Panc1 (cell line): ENCODE data around the gene C19orf38. TPM values are rescaled to one million over a fixed set of nuclear protein-coding genes. Genes with fewer than 3 reads are reported as not detected.
A peak's percentile ranks its signal among the peaks of the same experiment; 100 is the strongest.

Experiments
- ATAC-seq: fragments of 200-7000 bp; cut with Tn5 transposase; 2 replicates; pipeline ENCODE4 v1.9.1; 2020; ENCODE audit warnings: mild to moderate bottlenecking, moderate library complexity
- BruUV-seq: library from RNA; stranded (reverse); fragments of 400-500 nt; replicated peaks from 2 replicates; lab custom pipeline; 2021; lab: Mats Ljungman, UMichigan
- CTCF ChIA-PET: fragments of 300-600 bp; sonication (Branson Sonifier 250); formaldehyde crosslinking; loops from one replicate; lab custom pipeline; 2022; ENCODE audit warnings: antibody characterized with exemption; lab: Charles Lee
- POLR2A ChIA-PET: fragments of 300-600 bp; sonication (Branson Sonifier 250); formaldehyde crosslinking; loops from one replicate; lab custom pipeline; 2022; ENCODE audit warnings: antibody characterized with exemption; lab: Charles Lee
- DNase-seq: peaks from one replicate; pipeline ENCODE4 v3.0.0-alpha.2; 2010; ENCODE audit warnings: low read depth, low spot score
- H3K27ac ChIP-seq: 2 replicates; pipeline ENCODE4 v1.5.1; 2011; ENCODE audit warnings: mild to moderate bottlenecking, low read length, inconsistent platforms
- H3K27me3 ChIP-seq: fragments of 200-500 bp; sonication (Bioruptor generic); 2 replicates; pipeline ENCODE4 v1.6.0; 2014; ENCODE audit warnings: low read length, inconsistent platforms; ENCODE audit not compliant: control insufficient read depth, insufficient read depth
- H3K36me3 ChIP-seq: fragments of 200-500 bp; sonication (Bioruptor generic); 2 replicates; pipeline ENCODE4 v1.5.1; 2014; ENCODE audit warnings: inconsistent platforms, mild to moderate bottlenecking, low read length, moderate library complexity; ENCODE audit not compliant: control insufficient read depth, insufficient read depth
- H3K4me1 ChIP-seq: 2 replicates; pipeline ENCODE4 v1.5.1; 2011; ENCODE audit warnings: inconsistent platforms, mild to moderate bottlenecking, low read length, moderate library complexity; ENCODE audit not compliant: control insufficient read depth, insufficient read depth
- H3K4me3 ChIP-seq, 2 experiments: 2 replicates each; pipeline ENCODE4 v1.5.1; 2011 to 2012; ENCODE audit warnings: low read depth in 2 of 2, low read length in 2 of 2, mild to moderate bottlenecking in 2 of 2, inconsistent platforms in 1 of 2, moderate library complexity in 1 of 2
- H3K9me3 ChIP-seq: fragments of 200-500 bp; sonication (Bioruptor generic); 2 replicates; pipeline ENCODE4 v1.5.1; 2014; ENCODE audit warnings: low read depth, mild to moderate bottlenecking, inconsistent platforms, low read length, moderate library complexity; ENCODE audit not compliant: control insufficient read depth, insufficient read depth
- POLR2AphosphoS5 ChIP-seq: IDR thresholded peaks from 2 replicates; pipeline ENCODE4 v1.6.1; 2012; ENCODE audit warnings: mild to moderate bottlenecking, low read depth, low read length, moderate library complexity
- SIN3A ChIP-seq: IDR thresholded peaks from 2 replicates; pipeline ENCODE4 v1.6.1; 2012; ENCODE audit warnings: low read depth, mild to moderate bottlenecking, low read length, moderate library complexity, borderline replicate concordance; ENCODE audit not compliant: insufficient read depth
- TCF7L2 ChIP-seq: IDR thresholded peaks from 2 replicates; pipeline ENCODE4 v1.6.1; 2011; ENCODE audit warnings: mild to moderate bottlenecking, low read depth, low read length, inconsistent platforms
- in situ Hi-C: cut with HindIII; loops from 2 replicates; pipeline ENCODE4 v1.10.0; 2016; ENCODE audit warnings: low sequenced_read_pairs, low pct_unique_long_range_greater_than_20kb
- intact Hi-C: fragments of 100-400 bp; cut with micrococcal nuclease; formaldehyde crosslinking; loops from one replicate; pipeline ENCODE4 v1.10.0; 2022; ENCODE audit not compliant: unreplicated experiment
- total RNA-seq: library from RNA; stranded (reverse); gene quantifications from one replicate; pipeline ENCODE4 v1.2.1, GENCODE V29; 2021; ENCODE audit not compliant: unreplicated experiment
- TF ChIP-seq, protein P1 (sequence below): fragments of 450-650 bp; IDR thresholded peaks from 2 replicates; pipeline ENCODE4 v1.5.1; 2017; ENCODE audit warnings: mild to moderate bottlenecking
- TF ChIP-seq, protein P2 (sequence below), 2 experiments: IDR thresholded peaks; 2 replicates each; pipeline ENCODE4 v1.6.1; 2011 to 2012; ENCODE audit warnings: low read depth in 2 of 2, control low read depth in 1 of 2, low read length in 1 of 2, mild to moderate bottlenecking in 1 of 2, moderate library complexity in 1 of 2; ENCODE audit not compliant: insufficient read depth in 1 of 2

The C19orf38 gene
- total RNA-seq, 1 experiment from 2014 or later: not detected

DNA sequence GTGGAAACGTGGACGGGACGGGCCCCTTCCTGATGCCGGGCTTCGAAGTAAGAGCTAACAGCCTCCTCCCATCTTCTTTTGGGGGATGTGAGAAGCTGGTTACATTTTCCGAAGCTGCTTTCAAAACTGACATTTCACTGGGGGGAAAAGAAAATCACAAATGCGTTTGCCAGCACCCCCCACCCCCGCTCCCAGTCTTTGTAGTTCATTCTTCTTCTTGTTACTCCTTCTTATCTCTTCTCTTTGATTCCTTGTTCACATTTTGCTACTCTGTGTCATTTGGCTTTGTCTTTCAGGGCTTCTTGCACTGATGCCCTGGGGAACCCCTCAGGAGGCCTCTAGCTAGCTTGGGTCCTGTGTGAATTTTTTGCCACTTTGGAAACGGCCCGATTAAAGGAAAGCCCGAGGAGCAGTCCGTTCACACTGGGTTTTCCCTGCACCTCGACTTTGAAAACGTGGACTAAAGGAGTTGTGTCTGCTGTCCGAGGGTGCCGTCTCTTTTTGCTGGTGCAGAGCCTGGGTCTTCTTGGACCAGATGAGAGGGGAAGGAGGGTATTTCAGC is 24.4 kb downstream of the C19orf38 start:
- peak overlapping the region; percentile 64 for H3K27ac ChIP-seq
- DNase-seq (no peak), ATAC-seq (no peak)
- in situ Hi-C loops (no loop called here), intact Hi-C loops (no loop called here)
- TF ChIP-seq, protein P1, sequence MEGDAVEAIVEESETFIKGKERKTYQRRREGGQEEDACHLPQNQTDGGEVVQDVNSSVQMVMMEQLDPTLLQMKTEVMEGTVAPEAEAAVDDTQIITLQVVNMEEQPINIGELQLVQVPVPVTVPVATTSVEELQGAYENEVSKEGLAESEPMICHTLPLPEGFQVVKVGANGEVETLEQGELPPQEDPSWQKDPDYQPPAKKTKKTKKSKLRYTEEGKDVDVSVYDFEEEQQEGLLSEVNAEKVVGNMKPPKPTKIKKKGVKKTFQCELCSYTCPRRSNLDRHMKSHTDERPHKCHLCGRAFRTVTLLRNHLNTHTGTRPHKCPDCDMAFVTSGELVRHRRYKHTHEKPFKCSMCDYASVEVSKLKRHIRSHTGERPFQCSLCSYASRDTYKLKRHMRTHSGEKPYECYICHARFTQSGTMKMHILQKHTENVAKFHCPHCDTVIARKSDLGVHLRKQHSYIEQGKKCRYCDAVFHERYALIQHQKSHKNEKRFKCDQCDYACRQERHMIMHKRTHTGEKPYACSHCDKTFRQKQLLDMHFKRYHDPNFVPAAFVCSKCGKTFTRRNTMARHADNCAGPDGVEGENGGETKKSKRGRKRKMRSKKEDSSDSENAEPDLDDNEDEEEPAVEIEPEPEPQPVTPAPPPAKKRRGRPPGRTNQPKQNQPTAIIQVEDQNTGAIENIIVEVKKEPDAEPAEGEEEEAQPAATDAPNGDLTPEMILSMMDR: no peak
- no peak for TF ChIP-seq POLR2AphosphoS5
- TF ChIP-seq, protein P2, sequence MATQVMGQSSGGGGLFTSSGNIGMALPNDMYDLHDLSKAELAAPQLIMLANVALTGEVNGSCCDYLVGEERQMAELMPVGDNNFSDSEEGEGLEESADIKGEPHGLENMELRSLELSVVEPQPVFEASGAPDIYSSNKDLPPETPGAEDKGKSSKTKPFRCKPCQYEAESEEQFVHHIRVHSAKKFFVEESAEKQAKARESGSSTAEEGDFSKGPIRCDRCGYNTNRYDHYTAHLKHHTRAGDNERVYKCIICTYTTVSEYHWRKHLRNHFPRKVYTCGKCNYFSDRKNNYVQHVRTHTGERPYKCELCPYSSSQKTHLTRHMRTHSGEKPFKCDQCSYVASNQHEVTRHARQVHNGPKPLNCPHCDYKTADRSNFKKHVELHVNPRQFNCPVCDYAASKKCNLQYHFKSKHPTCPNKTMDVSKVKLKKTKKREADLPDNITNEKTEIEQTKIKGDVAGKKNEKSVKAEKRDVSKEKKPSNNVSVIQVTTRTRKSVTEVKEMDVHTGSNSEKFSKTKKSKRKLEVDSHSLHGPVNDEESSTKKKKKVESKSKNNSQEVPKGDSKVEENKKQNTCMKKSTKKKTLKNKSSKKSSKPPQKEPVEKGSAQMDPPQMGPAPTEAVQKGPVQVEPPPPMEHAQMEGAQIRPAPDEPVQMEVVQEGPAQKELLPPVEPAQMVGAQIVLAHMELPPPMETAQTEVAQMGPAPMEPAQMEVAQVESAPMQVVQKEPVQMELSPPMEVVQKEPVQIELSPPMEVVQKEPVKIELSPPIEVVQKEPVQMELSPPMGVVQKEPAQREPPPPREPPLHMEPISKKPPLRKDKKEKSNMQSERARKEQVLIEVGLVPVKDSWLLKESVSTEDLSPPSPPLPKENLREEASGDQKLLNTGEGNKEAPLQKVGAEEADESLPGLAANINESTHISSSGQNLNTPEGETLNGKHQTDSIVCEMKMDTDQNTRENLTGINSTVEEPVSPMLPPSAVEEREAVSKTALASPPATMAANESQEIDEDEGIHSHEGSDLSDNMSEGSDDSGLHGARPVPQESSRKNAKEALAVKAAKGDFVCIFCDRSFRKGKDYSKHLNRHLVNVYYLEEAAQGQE (IDR thresholded peaks at IDR 0.05; ENCODE audit: insufficient read depth in 1 of 2, low read depth in 2 of 2, low read length in 1 of 2): no peak
- no peak for TF ChIP-seq SIN3A
- no peak for TF ChIP-seq TCF7L2
- CTCF ChIA-PET: interaction anchor here (0.6 kb wide), 1 partner anchor 317 kb away, joined by 6 read pairs; no protein-coding TSS in a partner anchor
- peaks cover 4% of the 10 kb centered on the region; the same call in 1 of the 2 replicates for H3K36me3 ChIP-seq
- TSS peak; percentile 88 for BruUV-seq
- peak overlapping the region; percentile 62 to 63 for H3K4me3 ChIP-seq
- H3K27me3 ChIP-seq: no peaks in the 10 kb centered on the region
- no peaks in the 10 kb centered on the region for H3K9me3 ChIP-seq
- POLR2A ChIA-PET: no interaction called here
- H3K4me1 ChIP-seq: no peaks in the 10 kb centered on the region

DNA sequence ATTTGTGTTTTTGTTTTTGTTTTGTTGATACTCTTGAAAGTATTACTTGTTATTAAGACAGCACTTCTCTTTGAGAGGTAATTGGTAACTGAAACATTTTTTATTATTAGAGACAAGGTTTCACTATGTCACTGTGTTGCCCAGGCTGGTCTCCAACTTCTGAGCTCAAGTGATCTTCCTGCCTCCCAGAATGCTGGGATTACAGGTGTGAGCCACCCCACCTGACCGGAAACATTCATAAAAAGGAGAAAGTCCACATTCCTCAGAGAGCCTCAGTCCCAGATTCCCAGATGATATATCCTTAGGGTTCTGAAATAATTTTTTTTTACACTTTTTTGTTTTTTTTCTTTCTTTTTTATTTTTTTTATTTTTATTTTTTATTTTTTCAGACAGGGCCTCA is 25.8 kb downstream of the C19orf38 start:
- no peak overlapping the region for H3K4me3 ChIP-seq
- H3K27ac ChIP-seq: no peak overlapping the region
- no peaks in the 10 kb centered on the region for H3K27me3 ChIP-seq
- intact Hi-C loops (no loop called here), in situ Hi-C loops (no loop called here)
- H3K36me3 ChIP-seq: peaks cover 4% of the 10 kb centered on the region; the same call in 1 of the 2 replicates
- H3K9me3 ChIP-seq: no peaks in the 10 kb centered on the region
- POLR2A ChIA-PET: interaction anchor here (0.7 kb wide), 1 partner anchor 85 kb away, joined by 5 read pairs; no protein-coding TSS in a partner anchor
- DNase-seq (no peak), ATAC-seq (no peak)
- TF ChIP-seq TCF7L2 (no peak), POLR2AphosphoS5 (no peak), SIN3A (no peak)
- TF ChIP-seq, protein P2 (IDR thresholded peaks at IDR 0.05; ENCODE audit: insufficient read depth in 1 of 2, low read depth in 2 of 2, low read length in 1 of 2): no peak
- TF ChIP-seq, protein P1: no peak
- BruUV-seq: no TSS peak
- H3K4me1 ChIP-seq: no peaks in the 10 kb centered on the region
- CTCF ChIA-PET: no interaction called here
